ENCODE results near the gene RAMP2.

- TF ChIP-seq SUZ12 (IDR thresholded peaks at IDR 0.05) (no peak), BHLHE40 (IDR thresholded peaks at IDR 0.05; ENCODE audit: borderline replicate concordance) (no peak), LEF1 (IDR thresholded peaks at IDR 0.05; ENCODE audit: borderline replicate concordance) (no peak), NFRKB (IDR thresholded peaks at IDR 0.05) (no peak), TARDBP (IDR thresholded peaks at IDR 0.05) (no peak), SP1 (IDR thresholded peaks at IDR 0.05) (no peak), ARNT (IDR thresholded peaks at IDR 0.05) (no peak), FOXA1 (IDR thresholded peaks at IDR 0.05) (0 out of 2 replicates have a peak, but pooled peaks have one; percentile 35), PKNOX1 (IDR thresholded peaks at IDR 0.05) (no peak), L3MBTL2 (conservative IDR thresholded peaks at IDR 0.05) (peak; percentile 100), ELF4 (IDR thresholded peaks at IDR 0.05) (no peak), HDGF (IDR thresholded peaks at IDR 0.05; ENCODE audit: borderline replicate concordance) (no peak), CTBP1 (IDR thresholded peaks at IDR 0.05; ENCODE audit: borderline replicate concordance) (no peak)
Measured at GRCh38 chr17:42744806-42745617, 16.0 kb upstream of the RAMP2 start, which contains the start of gene EZH1.
